IMR-90 (cell line): ENCODE measurements around the gene PTCH2. TPM values are rescaled to one million over a fixed set of nuclear protein-coding genes. Genes with fewer than 3 reads are reported as not detected.

Experiments
- ATAC-seq: fragments of 200-7000 bp; cut with Tn5 transposase; 2 replicates; pipeline ENCODE4 v1.9.1; 2020; ENCODE audit warnings: low read depth, mild to moderate bottlenecking, moderate library complexity
- BruUV-seq: library from RNA; stranded (reverse); fragments of 400-500 nt; replicated peaks from 2 replicates; lab custom pipeline; 2021; lab: Mats Ljungman, UMichigan
- CTCF ChIA-PET: fragments of 300-600 bp; formaldehyde crosslinking; extraction: SDS; loops from one replicate; lab custom pipeline; 2021; ENCODE audit warnings: antibody characterized with exemption; lab: Yijun Ruan, JAX
- POLR2A ChIA-PET: fragments of 300-600 bp; sonication (Branson Sonifier 250); formaldehyde crosslinking; loops from one replicate; lab custom pipeline; 2022; ENCODE audit warnings: antibody characterized with exemption; ENCODE audit not compliant: unreplicated experiment; lab: Charles Lee
- DNase-seq: peaks from one replicate; pipeline ENCODE4 v3.0.0; 2013
- H2AFZ ChIP-seq: replicated peaks from 2 replicates; pipeline ENCODE3; 2013; ENCODE audit warnings: low read length, mild to moderate bottlenecking; ENCODE audit not compliant: poor library complexity
- H2AK5ac ChIP-seq: 2 replicates; pipeline ENCODE4 v1.6.1; 2013; ENCODE audit warnings: low read depth, low read length, inconsistent platforms
- H2AK9ac ChIP-seq: replicated peaks from 2 replicates; pipeline ENCODE3; 2013; ENCODE audit warnings: mild to moderate bottlenecking, low read depth, low read length, moderate library complexity; ENCODE audit not compliant: poor library complexity
- H2BK120ac ChIP-seq: 2 replicates; pipeline ENCODE4 v1.6.1; 2013; ENCODE audit warnings: low read depth, low read length, inconsistent platforms
- H2BK15ac ChIP-seq: 3 replicates; pipeline ENCODE4 v1.6.1; 2013; ENCODE audit warnings: low read depth, low read length, inconsistent platforms
- H2BK20ac ChIP-seq: 2 replicates; pipeline ENCODE4 v1.6.1; 2013; ENCODE audit warnings: low read depth, mild to moderate bottlenecking, inconsistent platforms, low read length, moderate library complexity
- H2BK5ac ChIP-seq: 2 replicates; pipeline ENCODE4 v1.6.1; 2013; ENCODE audit warnings: mild to moderate bottlenecking, low read depth, low read length, inconsistent platforms; ENCODE audit not compliant: poor library complexity, severe bottlenecking
- H3K14ac ChIP-seq: replicated peaks from 2 replicates; pipeline ENCODE4 v1.6.1; 2013; ENCODE audit warnings: low read depth, low read length, inconsistent platforms
- H3K18ac ChIP-seq: 2 replicates; pipeline ENCODE4 v1.6.1; 2013; ENCODE audit warnings: low read depth, low read length, control low read depth
- H3K23ac ChIP-seq: 2 replicates; pipeline ENCODE4 v1.6.1; 2013; ENCODE audit warnings: low read depth, low read length, inconsistent platforms
- H3K27ac ChIP-seq: 2 replicates; pipeline ENCODE4 v1.5.1; 2013; ENCODE audit warnings: mild to moderate bottlenecking, control low read depth, low read length; ENCODE audit not compliant: insufficient read depth
- H3K27me3 ChIP-seq: 2 replicates; pipeline ENCODE4 v1.6.1; 2013; ENCODE audit warnings: low read length; ENCODE audit not compliant: control insufficient read depth, insufficient read depth
- H3K36me3 ChIP-seq: 2 replicates; pipeline ENCODE4 v1.6.1; 2013; ENCODE audit warnings: low read length, mixed read lengths; ENCODE audit not compliant: control insufficient read depth, insufficient read depth
- H3K4ac ChIP-seq: 2 replicates; pipeline ENCODE4 v1.6.1; 2013; ENCODE audit warnings: low read depth, low read length, inconsistent platforms
- H3K4me1 ChIP-seq: 2 replicates; pipeline ENCODE4 v1.6.1; 2013; ENCODE audit warnings: low read length, mixed read lengths; ENCODE audit not compliant: control insufficient read depth, insufficient read depth
- H3K4me2 ChIP-seq: 2 replicates; pipeline ENCODE4 v1.6.1; 2013; ENCODE audit warnings: low read depth, mild to moderate bottlenecking, control low read depth, low read length, moderate library complexity
- H3K4me3 ChIP-seq: 2 replicates; pipeline ENCODE4 v1.5.1; 2013; ENCODE audit warnings: low read depth, mild to moderate bottlenecking, control low read depth, low read length, moderate library complexity; ENCODE audit not compliant: insufficient read depth
- H3K56ac ChIP-seq: 2 replicates; pipeline ENCODE4 v1.6.1; 2013; ENCODE audit warnings: low read length, inconsistent platforms; ENCODE audit not compliant: insufficient read depth; ENCODE audit errors: extremely low read depth
- H3K79me1 ChIP-seq, 2 experiments: 2 replicates each; pipeline ENCODE4 v1.6.1; 2013; ENCODE audit warnings: low read length in 2 of 2, inconsistent platforms in 1 of 2, low read depth in 1 of 2
- H3K9ac ChIP-seq: 2 replicates; pipeline ENCODE4 v1.6.1; 2013; ENCODE audit warnings: low read depth, low read length, control low read depth
- H3K9me1 ChIP-seq: 2 replicates; pipeline ENCODE4 v1.6.1; 2013; ENCODE audit warnings: low read length, inconsistent platforms; ENCODE audit not compliant: insufficient read depth
- H3K9me3 ChIP-seq: 2 replicates; pipeline ENCODE4 v1.6.1; 2013; ENCODE audit warnings: low read length; ENCODE audit not compliant: control insufficient read depth, insufficient read depth
- H4K20me1 ChIP-seq: 2 replicates; pipeline ENCODE4 v1.6.1; 2013; ENCODE audit warnings: low read length, inconsistent platforms; ENCODE audit not compliant: insufficient read depth
- H4K5ac ChIP-seq: 2 replicates; pipeline ENCODE4 v1.6.1; 2013; ENCODE audit warnings: mild to moderate bottlenecking, low read depth, low read length, control low read depth
- H4K8ac ChIP-seq, 2 experiments: 2 replicates each; pipeline ENCODE4 v1.6.1; 2013; ENCODE audit warnings: low read depth in 2 of 2, low read length in 2 of 2, control low read depth in 1 of 2, inconsistent platforms in 1 of 2
- H4K91ac ChIP-seq: 2 replicates; pipeline ENCODE4 v1.6.1; 2013; ENCODE audit warnings: low read depth, low read length, inconsistent platforms; ENCODE audit not compliant: insufficient read depth
- BHLHE40 ChIP-seq: fragments of 150-350 bp; IDR thresholded peaks from 2 replicates; pipeline ENCODE4 v1.6.1; 2016; ENCODE audit warnings: mild to moderate bottlenecking, low read depth, low read length
- CEBPB ChIP-seq: IDR thresholded peaks from 2 replicates; pipeline ENCODE4 v1.6.1; 2012; ENCODE audit warnings: low read depth, low read length, improper control_type of control experiment
- CHD1 ChIP-seq: IDR thresholded peaks from 2 replicates; pipeline ENCODE4 v1.6.1; 2012; ENCODE audit warnings: low read depth, low read length, improper control_type of control experiment
- FOS ChIP-seq: fragments of 150-350 bp; IDR thresholded peaks from 2 replicates; pipeline ENCODE4 v1.6.1; 2016; ENCODE audit warnings: low read depth, low read length
- MAFK ChIP-seq: IDR thresholded peaks from 2 replicates; pipeline ENCODE4 v1.6.1; 2012; ENCODE audit warnings: low read depth, low read length, improper control_type of control experiment
- MXI1 ChIP-seq: IDR thresholded peaks from 2 replicates; pipeline ENCODE4 v1.6.1; 2012; ENCODE audit warnings: low read depth, mild to moderate bottlenecking, low read length, moderate library complexity, borderline replicate concordance
- NFE2L2 ChIP-seq: fragments of 150-350 bp; IDR thresholded peaks from 2 replicates; pipeline ENCODE4 v1.6.1; 2016; ENCODE audit warnings: low read depth, mild to moderate bottlenecking, low read length
- POLR2A ChIP-seq: IDR thresholded peaks from 2 replicates; pipeline ENCODE4 v1.6.1; 2012; ENCODE audit warnings: mild to moderate bottlenecking, low read depth, low read length
- RAD21 ChIP-seq: IDR thresholded peaks from 2 replicates; pipeline ENCODE4 v1.6.1; 2012; ENCODE audit warnings: low read length, improper control_type of control experiment
- RCOR1 ChIP-seq: IDR thresholded peaks from 2 replicates; pipeline ENCODE4 v1.6.1; 2012; ENCODE audit warnings: mild to moderate bottlenecking, low read length, improper control_type of control experiment; ENCODE audit not compliant: insufficient replicate concordance
- RFX5 ChIP-seq: IDR thresholded peaks from 2 replicates; pipeline ENCODE4 v1.8.0; 2012; ENCODE audit warnings: low read depth, mild to moderate bottlenecking, low read length, moderate library complexity
- SMC3 ChIP-seq: fragments of 150-350 bp; IDR thresholded peaks from 2 replicates; pipeline ENCODE4 v1.6.1; 2016; ENCODE audit warnings: low read depth, mild to moderate bottlenecking, antibody characterized with exemption, low read length, moderate library complexity
- WGBS, 2 experiments: methylation state at CpG; one replicate each; pipeline versions ENCODE4 v1.1.5 to v1.1.7; 2013; ENCODE audit warnings: missing lambda C conversion rate in 2 of 2; ENCODE audit not compliant: insufficient read length in 1 of 2; ENCODE audit errors: extremely low coverage in 2 of 2; 5-methylcytosine and 5-hydroxymethylcytosine counted together
- dilution Hi-C: fragments of 300-500 bp; cut with HindIII; formaldehyde crosslinking; loops from one replicate; pipeline ENCODE4 v1.14.3; 2018; ENCODE audit warnings: low sequenced_read_pairs; ENCODE audit not compliant: unreplicated experiment
- in situ Hi-C: fragments of 300-500 bp; cut with MboI; formaldehyde crosslinking; loops from 3 replicates; pipeline ENCODE4 v1.14.3; 2019; ENCODE audit warnings: low sequenced_read_pairs, inconsistent platforms, mixed read lengths
- intact Hi-C: fragments of 100-400 bp; cut with micrococcal nuclease; formaldehyde crosslinking; loops from 2 replicates; pipeline ENCODE4 v1.10.0; 2022
- polyA plus RNA-seq, 3 experiments: library from polyadenylated mRNA; depleted of rRNA; stranded (reverse); fragments of >200 nt; gene quantifications; 2 replicates each; pipeline ENCODE4 v1.2.3, GENCODE V29; 2012; ENCODE audit warnings: low replicate concordance in 1 of 3
- total RNA-seq: library from RNA; depleted of rRNA; stranded (reverse); fragments of >200 nt; gene quantifications from 2 replicates; pipeline ENCODE4 v1.2.3, GENCODE V29; 2012
- TF ChIP-seq, protein P1 (sequence below): conservative IDR thresholded peaks from 2 replicates; pipeline ENCODE4 v1.5.1; 2012; ENCODE audit warnings: mild to moderate bottlenecking, low read depth, low read length, improper control_type of control experiment
- TF ChIP-seq, protein P2 (sequence below): fragments of 150-350 bp; IDR thresholded peaks from 2 replicates; pipeline ENCODE4 v1.6.1; 2016; ENCODE audit warnings: low read depth, mild to moderate bottlenecking, low read length, moderate library complexity, borderline replicate concordance

PTCH2 gene
- total and polyA plus RNA-seq, 2 of the 4 experiments (the other 2 are of a cell fraction), result under 0.01 to 0.56 TPM

DNA sequence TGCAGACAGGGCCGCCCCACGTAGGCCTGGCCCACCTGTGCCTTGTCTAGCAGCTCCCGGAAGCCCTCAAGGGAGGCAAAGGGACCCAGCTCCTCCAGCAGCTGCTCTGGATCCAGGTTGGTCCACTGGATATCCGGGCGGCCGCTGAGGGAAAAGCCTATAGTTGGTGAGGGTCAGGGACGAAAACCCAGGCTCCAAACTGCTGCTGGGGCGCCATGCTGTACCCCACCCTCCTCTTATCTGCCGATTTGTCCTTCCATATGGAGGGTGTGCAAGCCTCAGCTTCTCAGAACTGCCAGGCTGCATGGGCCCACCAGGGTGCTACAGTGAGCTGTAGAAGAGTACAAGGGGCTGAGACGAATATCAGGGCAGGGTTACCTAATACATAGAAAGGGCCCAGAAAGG is 12.2 kb downstream of the PTCH2 start:
- in situ Hi-C loops, result loop anchor here (10.0 kb wide), 1 partner anchor 474 kb away; no protein-coding TSS in a partner anchor
- Histone ChIP-seq H4K8ac (no peak overlapping the region), H2AK5ac (no peak overlapping the region), H3K18ac (no peak overlapping the region), H3K4me3 (no peak overlapping the region), H3K27ac (no peak overlapping the region), H3K14ac (no peak overlapping the region), H3K23ac (no peak overlapping the region), H3K79me1 (no peaks in the 10 kb centered on the region), H4K91ac (no peak overlapping the region), H2AFZ (no peak overlapping the region), H3K4me1 (no peaks in the 10 kb centered on the region), H2BK5ac (no peak overlapping the region), H3K36me3 (no peaks in the 10 kb centered on the region), H3K4ac (no peak overlapping the region), H2BK15ac (no peak overlapping the region), H3K27me3 (no peaks in the 10 kb centered on the region), H2AK9ac (no peak overlapping the region), H2BK20ac (no peak overlapping the region), H4K20me1 (no peaks in the 10 kb centered on the region), H4K5ac (no peak overlapping the region), H3K9me3 (no peaks in the 10 kb centered on the region), H3K9ac (no peak overlapping the region), H3K9me1 (no peaks in the 10 kb centered on the region), H3K4me2 (no peak overlapping the region), H2BK120ac (no peak overlapping the region), H3K56ac (no peak overlapping the region)
- TF ChIP-seq FOS, result no peak
- no peak for TF ChIP-seq MXI1
- no peak for TF ChIP-seq RCOR1
- TF ChIP-seq, protein P1, sequence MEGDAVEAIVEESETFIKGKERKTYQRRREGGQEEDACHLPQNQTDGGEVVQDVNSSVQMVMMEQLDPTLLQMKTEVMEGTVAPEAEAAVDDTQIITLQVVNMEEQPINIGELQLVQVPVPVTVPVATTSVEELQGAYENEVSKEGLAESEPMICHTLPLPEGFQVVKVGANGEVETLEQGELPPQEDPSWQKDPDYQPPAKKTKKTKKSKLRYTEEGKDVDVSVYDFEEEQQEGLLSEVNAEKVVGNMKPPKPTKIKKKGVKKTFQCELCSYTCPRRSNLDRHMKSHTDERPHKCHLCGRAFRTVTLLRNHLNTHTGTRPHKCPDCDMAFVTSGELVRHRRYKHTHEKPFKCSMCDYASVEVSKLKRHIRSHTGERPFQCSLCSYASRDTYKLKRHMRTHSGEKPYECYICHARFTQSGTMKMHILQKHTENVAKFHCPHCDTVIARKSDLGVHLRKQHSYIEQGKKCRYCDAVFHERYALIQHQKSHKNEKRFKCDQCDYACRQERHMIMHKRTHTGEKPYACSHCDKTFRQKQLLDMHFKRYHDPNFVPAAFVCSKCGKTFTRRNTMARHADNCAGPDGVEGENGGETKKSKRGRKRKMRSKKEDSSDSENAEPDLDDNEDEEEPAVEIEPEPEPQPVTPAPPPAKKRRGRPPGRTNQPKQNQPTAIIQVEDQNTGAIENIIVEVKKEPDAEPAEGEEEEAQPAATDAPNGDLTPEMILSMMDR, result no peak
- no peak for TF ChIP-seq BHLHE40
- no peak for TF ChIP-seq MAFK
- TF ChIP-seq, protein P2, sequence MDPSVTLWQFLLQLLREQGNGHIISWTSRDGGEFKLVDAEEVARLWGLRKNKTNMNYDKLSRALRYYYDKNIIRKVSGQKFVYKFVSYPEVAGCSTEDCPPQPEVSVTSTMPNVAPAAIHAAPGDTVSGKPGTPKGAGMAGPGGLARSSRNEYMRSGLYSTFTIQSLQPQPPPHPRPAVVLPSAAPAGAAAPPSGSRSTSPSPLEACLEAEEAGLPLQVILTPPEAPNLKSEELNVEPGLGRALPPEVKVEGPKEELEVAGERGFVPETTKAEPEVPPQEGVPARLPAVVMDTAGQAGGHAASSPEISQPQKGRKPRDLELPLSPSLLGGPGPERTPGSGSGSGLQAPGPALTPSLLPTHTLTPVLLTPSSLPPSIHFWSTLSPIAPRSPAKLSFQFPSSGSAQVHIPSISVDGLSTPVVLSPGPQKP, result no peak
- no peak for TF ChIP-seq CEBPB
- TF ChIP-seq CHD1, result no peak
- no peak for TF ChIP-seq NFE2L2
- TF ChIP-seq SMC3, result no peak
- TF ChIP-seq RAD21, result no peak
- TF ChIP-seq POLR2A, result no peak
- TF ChIP-seq RFX5, result no peak
- no TSS peak for BruUV-seq
- intact Hi-C loops, result no loop called here
- dilution Hi-C loops, result no loop called here
- no peak for ATAC-seq
- 87% methylated on average over 3 of the region's 10 CpGs; no CpG with 5 or more reads in 1 of the 2 experiments for WGBS, 2 experiments
- CTCF ChIA-PET, result no interaction called here
- no peak for DNase-seq
- POLR2A ChIA-PET, result interaction anchor here (1.1 kb wide), 1 partner anchor 12 kb away, joined by 3 read pairs; no protein-coding TSS in a partner anchor
